NK-92 (cell line): ENCODE data around the gene GHR.

ENCODE experiments used
- DNase-seq: peaks from one replicate; lab custom pipeline; 2025; ENCODE audit not compliant: unreplicated experiment; lab: John Stamatoyannopoulos, UW

Gene GHR

DNA sequence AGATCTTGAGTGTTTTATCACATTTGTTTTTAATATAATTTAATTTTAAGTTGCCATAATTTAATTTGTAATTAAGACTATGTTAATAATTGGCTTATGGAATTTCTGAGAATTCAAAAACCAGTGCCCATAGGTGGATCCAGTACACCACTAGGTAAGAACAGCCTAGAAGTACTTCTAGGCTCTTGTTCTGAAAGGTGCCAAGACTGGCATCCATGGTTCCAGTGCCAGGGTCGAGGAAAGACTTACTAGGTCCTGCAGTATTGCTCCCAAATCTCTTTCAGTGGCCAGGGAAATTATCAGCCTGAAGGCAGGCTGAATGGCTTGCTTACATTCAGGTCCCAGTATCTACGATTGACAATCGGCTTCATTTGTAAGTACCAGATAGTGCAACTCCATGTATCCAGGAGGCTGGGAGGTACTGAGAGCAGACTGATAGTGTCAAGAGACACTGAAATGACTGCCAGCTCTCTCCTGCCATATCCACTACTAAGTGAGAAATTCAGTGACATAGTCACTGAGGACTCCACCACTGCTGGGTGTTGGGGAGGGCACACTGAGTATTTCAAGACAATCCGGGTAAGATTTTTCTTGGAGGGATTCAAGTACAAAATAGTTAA, 174.2 kb downstream of the GHR start:
- no peak for DNase-seq

DNA sequence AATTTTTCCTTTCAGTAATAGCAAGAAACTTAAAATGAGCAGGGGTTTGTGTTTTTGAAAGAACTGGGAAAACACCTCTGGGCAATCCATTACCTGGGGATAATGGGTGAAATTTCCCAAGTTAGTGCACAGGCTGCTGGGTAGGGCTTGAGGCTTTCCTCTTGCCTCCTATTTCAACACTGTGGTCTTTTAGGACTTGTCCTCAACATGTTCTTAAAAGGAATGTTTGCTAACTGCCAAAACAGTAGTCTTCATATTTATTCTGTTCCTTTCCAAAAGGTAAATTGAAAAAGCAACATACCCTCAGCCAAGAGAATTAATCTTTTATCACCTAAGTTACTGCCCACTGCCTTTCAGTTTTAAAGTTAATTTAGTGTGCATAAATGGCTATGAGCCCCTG, 175.1 kb downstream of the GHR start:
- no peak for DNase-seq

DNA sequence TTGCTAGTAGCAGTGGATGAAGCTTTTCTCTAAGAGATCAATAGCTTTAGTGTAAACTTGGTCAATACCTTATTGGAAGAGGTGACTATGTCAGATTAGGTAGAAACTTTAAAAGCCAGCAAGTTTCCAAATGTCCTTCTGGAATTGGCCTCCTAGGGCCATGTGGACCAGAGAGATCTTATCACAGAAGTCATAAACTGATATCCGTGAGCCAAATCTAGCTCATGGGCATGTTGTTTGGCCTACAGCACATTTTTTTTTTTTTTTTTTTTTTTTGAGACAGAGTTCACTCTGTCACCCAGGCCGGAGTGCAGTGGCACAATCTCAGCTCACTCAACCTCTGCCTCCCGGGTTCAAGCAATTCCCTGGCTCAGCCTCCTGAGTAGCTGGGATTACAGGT, 175.9 kb downstream of the GHR start:
- no peak for DNase-seq

DNA sequence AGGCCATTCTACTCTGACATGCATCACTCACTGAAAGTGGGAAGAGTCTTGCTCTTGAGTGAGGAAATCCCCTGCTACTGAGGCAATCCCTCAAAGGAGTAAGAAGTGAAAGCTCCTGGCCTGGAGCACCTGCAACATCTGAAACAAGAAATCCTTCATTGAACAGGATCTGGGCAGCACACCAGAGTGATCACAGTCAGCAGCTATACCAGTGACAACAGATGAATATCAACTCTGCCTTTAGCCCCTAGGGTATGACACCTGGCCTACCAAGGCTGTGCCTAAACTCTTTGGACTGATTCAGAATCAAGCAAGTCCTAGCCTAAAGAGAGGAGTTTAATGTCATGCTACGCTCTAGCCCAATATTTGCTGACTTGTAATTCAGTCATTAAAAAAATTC, 177.2 kb downstream of the GHR start:
- DNase-seq: no peak

DNA sequence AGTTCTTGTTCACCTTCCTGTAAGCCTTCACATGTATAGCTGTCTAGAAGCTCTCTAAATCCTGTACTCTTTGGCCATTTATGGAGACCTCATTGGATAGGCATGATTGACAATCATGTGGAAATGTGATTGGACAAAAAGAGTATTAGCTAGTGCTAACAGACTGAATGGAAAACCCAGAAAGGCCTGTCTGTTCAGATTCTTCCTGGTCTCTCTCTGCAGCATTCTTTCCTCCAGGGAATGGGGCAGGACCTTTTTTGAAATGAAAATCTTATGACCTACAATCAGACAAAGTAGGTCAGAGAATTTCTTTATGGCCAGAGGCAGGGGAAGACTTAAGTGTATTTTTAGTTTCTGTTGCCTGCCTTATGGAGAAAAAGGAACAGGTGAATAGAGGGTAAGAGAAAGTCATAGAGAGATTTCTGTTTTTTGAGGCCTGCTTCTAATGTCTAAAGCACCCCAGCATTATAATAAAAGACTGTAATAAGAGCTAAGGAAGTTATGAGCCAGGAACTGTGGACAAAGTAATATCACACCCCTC, 181.0 kb downstream of the GHR start:
- no peak for DNase-seq

DNA sequence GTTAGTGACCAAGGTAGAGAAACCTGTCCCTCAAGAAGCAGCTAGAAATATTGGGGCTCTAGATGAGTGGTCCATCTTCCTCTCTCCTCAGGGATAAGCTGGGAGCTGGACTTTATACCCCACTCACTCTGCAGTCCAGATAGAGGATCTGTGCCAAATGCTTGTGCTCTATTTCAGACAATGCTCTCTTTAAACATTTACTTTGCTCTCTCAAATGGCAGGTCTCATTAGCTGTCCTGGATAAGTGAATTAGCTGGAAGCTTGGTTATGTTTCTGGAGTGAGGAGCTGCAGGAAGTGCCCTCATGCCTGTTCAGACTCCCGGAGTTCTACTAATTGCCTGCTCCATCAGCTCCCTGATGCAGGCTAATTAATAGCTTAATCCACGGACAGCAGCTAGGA, 182.3 kb downstream of the GHR start:
- no peak for DNase-seq

DNA sequence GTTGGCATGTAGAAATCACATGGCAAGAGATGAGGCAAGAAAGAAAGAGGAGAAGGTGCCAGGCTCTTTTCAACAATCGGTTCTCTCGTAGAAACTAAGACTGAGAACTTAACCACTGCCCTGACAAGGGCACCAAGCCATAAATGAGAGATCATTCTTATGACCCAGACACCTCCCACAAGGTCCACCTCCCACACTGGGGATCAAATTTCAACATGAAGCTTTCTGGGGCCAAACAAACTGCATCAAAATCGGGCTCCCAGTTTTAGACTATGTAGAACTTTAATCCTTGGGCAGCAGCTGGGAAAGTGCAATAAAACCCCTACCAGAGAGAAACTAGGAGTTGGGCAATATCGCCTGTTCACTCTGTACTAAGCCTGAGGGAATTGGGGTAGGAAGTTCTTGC, 183.2 kb downstream of the GHR start:
- no peak for DNase-seq

DNA sequence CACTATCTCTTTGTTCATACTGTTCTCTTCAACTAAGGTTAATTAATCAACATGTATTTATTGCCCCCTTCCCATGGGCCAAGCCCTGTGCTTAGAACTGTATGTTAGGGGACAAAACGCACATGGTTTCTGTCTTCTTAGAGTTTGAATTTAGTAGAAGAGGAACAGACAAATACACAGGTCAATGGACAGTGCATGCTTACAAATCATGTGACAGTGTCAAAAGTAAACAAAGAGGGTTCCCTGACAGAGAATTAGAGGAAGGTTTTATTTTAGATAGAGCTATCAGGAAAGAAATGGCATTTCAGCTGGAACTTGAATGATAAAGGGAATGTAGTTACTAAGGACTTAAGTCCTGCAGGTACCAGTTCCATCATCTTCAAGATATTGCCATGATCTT, 188.2 kb downstream of the GHR start:
- no peak for DNase-seq

DNA sequence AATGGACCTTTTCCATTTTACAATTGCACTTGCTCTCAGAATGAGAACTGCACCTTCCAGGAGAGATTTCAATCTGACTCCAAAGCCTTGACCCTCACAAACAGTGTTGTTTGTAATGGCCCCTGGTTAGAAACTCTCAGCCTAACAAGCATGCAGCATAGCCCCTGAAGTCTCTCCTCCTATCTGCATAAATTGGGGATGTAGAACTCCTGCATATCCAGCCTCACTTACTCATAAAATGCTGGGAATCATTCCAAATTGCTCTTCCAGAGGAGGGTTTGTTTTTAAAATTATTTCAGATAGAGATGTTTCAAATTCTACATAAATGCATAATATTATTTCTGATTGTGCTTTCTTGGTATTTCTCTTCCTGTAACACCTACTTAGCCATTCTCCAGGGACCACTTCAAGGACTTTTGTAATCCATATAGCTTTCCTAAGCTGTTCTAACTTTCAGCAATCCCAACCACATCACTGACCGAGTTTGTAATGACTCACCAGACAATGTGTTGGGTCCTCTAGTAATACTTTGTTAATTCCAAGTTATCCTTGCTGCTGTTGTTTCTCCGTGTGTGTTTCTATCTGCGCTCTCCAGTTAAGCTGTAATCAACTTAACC, 189.6 kb downstream of the GHR start:
- no peak for DNase-seq

DNA sequence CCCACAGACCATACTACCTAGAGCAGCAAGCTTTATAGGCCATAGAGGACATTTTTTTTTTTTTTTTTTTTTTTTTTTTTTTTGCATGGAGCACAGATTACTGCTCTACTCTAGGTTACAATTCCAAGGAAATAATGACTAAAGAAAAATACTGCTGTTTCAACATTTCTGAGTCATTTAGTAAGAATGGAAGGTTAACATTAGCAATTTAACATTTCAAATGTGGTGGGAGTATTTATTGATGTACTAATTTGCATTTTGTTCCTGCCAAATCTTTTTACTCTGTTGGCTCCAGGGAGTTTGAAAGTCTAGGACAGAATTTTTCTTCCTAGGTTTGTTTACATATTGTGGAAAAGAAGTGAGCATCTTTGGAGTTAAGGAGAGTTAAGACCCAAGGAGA, 191.3 kb downstream of the GHR start:
- DNase-seq: no peak

DNA sequence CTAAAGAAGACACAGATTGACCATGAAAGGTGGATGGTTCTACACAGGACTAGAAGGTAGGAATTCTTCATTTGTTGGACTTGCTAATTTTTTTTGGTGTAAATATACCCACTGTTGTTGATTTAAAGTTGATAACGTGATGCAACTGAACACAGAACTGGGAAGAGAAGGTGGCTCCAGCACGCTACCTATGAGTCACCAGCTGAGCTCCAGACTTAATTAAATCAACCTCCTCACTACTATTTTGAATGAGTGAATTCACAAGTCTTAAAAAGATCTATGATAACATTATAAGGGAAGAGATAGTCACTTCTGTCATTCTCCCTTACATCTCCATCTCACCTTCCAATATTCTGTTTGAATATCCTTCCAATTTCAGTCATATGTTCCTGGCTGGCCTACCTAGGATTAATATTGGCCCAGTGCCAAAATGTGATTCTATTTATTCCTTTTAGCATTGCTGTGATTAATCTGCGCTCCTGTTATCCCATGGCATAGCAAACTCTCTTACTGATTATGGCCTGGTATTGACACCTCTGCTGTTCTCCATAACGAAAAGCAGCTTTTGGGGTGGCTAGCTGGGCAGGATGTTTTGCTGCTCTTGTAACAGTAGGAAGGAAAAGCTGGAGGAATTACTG, 197.5 kb downstream of the GHR start:
- DNase-seq: no peak

DNA sequence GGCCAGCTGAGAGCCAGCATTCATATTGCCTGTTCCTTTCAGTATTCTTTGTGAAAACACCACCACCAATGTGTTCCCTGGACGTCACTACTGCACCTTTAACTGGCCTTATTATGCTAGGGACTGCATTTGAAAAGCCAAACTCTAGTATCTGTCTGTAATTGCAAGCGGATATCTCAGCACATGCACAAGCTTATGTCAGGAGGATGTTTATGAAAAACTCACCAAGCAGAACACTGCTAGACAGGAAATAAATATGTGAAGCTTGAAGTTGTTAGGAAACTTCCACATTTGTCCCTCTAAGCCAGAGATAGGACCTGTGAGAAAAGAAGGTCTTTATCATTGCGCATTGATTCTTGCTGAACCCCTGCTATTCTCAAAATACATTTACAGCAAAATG, 198.0 kb downstream of the GHR start:
- DNase-seq: no peak

DNA sequence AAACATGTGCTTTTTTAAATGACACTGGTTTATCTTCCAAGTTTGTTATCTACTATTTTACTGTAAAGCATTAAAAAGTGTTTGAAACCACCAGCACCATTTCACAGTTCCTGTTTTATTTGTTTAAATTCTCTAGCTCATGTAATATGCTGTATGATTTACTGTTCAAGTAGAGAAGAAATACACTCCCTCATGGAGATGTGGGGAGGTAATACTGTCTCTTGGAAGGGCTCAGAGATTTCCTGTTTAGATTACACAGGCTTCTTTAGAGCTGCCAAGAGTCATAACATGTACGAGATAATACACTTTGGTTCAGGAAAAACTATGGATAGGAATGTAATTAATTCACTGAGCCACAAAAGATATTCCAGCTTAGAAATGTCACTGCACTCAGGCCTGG, 198.4 kb downstream of the GHR start:
- no peak for DNase-seq

DNA sequence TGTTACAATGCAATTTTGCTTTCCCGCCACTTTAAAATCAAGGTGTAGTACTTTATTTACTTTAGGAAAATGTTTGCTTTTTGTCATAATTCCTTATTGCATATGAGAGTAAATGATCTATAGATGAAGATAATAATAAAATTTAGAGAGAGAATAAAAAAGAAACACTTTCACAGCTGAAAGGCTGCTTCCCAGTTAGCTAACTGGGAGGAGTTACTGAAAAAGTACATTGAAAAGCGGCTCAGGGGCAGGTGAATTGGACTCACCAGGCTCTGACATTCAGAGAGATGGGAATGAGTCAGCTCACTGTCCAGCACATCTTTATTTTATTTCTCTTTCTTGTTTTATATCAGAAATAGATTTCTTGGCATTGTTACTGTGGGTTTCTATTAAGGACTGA, 201.7 kb downstream of the GHR start:
- no peak for DNase-seq

DNA sequence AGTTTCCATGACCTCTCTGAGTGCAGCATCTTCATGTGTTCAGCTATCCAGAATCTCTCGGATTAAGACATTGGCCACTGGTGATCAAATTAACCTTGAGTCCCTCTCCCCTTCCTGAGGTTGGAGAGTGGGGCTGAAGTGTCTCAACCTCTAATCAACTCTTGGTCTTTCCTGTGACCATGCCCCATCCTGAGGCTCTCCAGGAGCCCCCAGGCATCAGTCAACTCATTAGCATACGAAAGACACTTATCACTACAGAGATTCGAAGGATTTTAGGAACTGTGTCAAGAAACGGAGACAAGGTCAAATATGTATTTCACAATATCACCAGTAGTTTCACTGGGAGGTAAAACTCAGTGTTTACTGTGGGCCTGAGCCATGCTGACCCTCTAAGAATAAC, 203.2 kb downstream of the GHR start:
- no peak for DNase-seq

DNA sequence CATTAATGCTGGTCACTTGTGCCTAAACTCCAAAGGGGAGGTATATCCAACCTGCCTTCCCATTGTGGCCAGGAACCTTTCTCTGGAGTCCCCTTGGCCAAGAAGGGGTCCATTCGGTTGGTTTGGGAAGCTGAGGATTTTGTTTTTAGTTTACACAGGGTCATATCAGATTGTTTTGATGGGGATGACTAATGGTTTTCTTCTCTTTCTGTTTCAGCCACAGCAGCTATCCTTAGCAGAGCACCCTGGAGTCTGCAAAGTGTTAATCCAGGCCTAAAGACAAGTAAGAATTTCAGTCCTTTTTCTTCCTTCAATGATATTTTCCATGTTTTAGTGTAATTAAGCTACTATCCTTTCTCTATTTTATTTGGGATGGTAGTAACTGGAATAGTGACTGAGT, 205.6 kb downstream of the GHR start:
- DNase-seq: no peak

DNA sequence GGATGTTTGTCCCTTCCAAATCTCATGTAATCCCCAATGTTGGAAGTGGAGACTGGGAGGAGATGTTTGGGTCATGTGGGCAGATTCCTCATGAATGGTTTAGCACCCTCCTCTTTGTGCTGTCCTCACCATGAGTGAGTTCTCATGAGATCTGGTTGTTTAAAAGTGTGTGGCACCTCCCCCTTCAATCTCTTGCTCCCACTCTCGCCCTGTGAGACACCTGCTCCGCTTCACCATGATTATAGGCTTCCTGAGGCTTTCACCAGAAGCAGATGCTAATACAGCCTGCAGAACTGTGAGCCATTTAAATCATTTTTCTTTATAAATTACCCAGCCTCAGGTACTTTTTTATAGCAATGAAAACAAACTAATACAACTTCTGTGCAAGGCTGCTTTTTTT, 206.0 kb downstream of the GHR start:
- no peak for DNase-seq

DNA sequence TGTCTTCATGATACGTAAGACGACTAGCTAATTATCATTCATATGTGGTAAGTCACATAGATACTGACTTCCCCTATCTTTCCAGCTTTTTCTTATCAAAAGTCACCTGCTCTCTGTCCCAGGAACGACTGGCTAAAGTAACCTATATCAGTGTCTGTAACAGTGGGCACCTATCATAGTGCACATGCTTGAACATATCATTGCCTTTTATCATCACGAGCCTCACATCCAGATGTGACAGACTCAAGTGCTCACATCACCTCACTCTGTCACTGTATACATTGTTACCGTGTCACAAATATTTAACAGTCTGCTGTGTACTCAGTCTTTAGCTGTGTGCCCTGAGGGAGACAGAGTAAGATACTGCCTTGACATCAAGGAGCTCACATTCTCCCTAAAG, 208.0 kb downstream of the GHR start:
- no peak for DNase-seq

DNA sequence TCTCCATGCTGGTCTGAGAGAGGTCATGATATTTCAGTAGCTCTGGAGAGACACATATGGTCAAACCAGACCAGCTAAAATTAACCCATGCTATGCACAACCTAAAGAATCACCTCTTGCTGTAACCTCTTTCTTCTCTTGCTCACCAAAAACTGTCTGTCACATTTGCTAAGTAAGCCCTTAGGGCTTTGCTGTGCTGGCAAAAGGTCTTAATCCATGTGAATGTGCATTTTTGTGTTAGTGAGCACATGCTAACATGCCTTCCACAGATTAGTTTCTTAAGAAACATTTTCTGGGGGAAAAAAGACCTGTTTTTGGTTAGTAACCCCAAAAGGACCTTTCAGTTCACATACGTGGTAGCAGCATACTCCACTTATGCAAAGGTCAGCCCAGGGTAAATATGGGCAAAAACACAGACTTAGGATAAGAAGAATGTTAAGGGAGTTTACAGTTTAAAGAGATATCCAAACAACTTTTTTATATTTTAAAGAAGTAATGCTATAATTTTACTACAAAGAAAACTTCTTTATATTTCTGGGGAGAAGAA, 209.2 kb downstream of the GHR start:
- no peak for DNase-seq

DNA sequence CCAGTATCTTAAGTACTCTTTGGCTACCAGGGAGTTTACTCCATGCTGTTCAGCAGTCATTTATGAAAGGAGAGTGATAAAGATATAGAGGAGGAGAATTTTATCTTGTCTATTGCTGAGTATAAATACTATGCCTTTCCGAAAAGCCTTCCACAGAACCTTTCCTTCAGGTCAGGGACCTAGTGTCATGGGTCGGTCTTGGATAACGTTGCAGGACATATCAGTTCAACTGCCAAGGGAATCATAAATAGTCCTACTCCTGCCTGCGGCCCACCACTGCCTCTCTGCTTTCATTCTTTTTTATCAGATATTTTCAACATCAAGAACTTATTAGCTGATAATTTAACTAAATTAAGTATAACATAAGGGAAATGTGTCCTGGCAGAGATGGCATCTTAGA, 211.3 kb downstream of the GHR start:
- DNase-seq: no peak

DNA sequence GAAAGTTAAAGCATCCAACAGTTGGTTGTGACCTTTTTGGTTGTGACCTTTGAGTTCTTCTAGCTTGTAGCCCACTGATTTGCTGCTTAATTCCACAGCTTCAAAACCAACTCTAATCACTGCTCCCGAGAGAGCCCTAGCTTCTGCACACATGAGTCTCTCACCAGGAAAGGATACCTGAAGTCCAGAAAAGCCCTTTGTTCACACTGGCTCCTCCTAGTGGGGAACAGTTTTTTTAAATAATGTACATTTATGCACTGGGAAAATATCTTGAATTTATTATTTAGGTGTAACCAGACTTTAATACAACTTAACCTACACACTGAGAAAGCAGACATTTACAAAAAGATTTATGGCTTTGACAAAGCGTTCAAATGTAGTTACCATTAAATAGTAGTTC, 213.2 kb downstream of the GHR start:
- no peak for DNase-seq

DNA sequence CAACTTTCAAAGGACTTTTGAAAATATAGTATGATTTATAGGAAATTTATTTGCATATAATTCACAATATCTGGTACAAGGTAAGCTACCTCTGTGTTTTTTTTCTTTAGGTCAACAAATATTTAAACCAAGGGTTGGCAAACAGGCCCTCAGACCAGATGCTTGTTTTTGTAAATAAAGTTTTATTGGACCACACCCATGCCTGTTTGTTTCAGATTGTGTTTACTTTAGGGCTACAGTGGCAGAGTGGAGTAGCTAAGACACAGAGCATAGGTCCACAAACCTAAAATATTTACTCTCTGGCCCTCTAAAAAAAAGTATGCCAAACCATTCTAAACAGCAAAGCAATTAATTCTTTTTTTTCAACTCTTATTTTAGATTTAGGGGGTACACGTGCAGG, 213.7 kb downstream of the GHR start:
- no peak for DNase-seq
